IPS DF 6.9 (cell line): ENCODE data around the gene NDE1.

Experiments
- DNase-seq: peaks from one replicate; pipeline ENCODE4 v3.0.0-alpha.2; 2013; ENCODE audit warnings: low read depth, low spot score
- H3K27ac ChIP-seq: one replicate; pipeline ENCODE4 v1.5.1; 2013; ENCODE audit warnings: low read length, control low read depth
- H3K27me3 ChIP-seq: 2 replicates; pipeline ENCODE4 v1.6.1; 2013; ENCODE audit warnings: mild to moderate bottlenecking, low read length; ENCODE audit not compliant: control insufficient read depth, insufficient read depth
- H3K36me3 ChIP-seq: 2 replicates; pipeline ENCODE4 v1.6.1; 2013; ENCODE audit warnings: low read length; ENCODE audit not compliant: control insufficient read depth, insufficient read depth
- H3K4me1 ChIP-seq: 2 replicates; pipeline ENCODE4 v1.6.1; 2013; ENCODE audit warnings: low read length; ENCODE audit not compliant: control insufficient read depth, insufficient read depth
- H3K4me3 ChIP-seq: 2 replicates; pipeline ENCODE4 v1.5.1; 2013; ENCODE audit warnings: mild to moderate bottlenecking, low read length
- H3K9me3 ChIP-seq: 2 replicates; pipeline ENCODE4 v1.6.1; 2013; ENCODE audit warnings: low read length, inconsistent platforms; ENCODE audit not compliant: control insufficient read depth, insufficient read depth
- WGBS: extraction: QIAGEN DNeasy Blood & Tissue Kit; methylation state at CpG from one replicate; pipeline ENCODE4 v1.1.7; 2013; ENCODE audit warnings: mixed read lengths, missing lambda C conversion rate; ENCODE audit not compliant: insufficient read length, insufficient coverage; 5-methylcytosine and 5-hydroxymethylcytosine counted together

Gene NDE1

GRCh38 chr16:15621456-15621855 is 28.6 kb upstream of the NDE1 start:
- Histone ChIP-seq H3K4me3 (no peak overlapping the region), H3K9me3 (no peaks in the 10 kb centered on the region), H3K27ac (no peak overlapping the region), H3K36me3 (peaks cover 19% of the 10 kb centered on the region), H3K4me1 (no peaks in the 10 kb centered on the region), H3K27me3 (no peaks in the 10 kb centered on the region)
- WGBS, result no CpG with 5 or more reads among the region's 4 CpGs
- DNase-seq, result no peak

- no peaks in the 10 kb centered on the region for H3K4me1 ChIP-seq
- DNase-seq, result no peak
- no peaks in the 10 kb centered on the region for H3K9me3 ChIP-seq
- peaks cover 16% of the 10 kb centered on the region for H3K36me3 ChIP-seq
- WGBS, result no CpG with 5 or more reads among the region's 8 CpGs
- H3K4me3 ChIP-seq, result no peak overlapping the region
- no peaks in the 10 kb centered on the region for H3K27me3 ChIP-seq
- H3K27ac ChIP-seq, result no peak overlapping the region
These were observed 28.2 kb upstream of the NDE1 start for GRCh38 chr16:15621889-15622288.

DNA sequence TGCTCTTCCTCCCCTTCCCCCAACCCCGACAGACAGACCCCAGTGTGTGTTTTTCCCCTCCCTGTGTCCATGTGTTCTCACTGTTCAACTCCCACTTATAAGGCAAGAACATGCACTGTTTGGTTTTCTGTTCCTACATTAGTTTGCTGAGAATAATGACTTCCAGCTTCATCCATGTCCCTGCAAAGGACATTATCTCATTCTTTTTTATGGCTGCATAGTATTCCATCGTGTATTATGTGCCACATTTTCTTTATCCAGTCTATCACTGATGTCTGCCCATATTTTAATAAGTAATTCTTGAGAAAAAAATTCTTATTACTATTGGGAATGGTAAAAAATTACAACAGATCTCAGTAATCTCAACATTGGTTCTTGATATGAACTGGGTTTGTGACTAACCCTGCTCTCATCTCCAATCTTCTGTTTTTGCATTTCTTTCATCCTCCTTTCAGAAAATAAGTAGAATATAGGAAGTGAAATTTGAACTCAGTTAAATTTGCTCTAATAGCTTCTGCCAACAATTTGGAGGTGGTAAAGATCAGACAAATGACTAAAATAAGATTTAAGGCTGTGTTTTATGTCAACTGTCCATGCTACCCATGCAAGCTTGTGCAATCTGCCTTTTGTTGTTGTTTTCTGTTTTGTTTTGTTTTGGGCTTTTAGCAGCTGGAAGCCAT is 18.2 kb upstream of the NDE1 start:
- WGBS, result no CpG with 5 or more reads among the region's 2 CpGs
- no peaks in the 10 kb centered on the region for H3K4me1 ChIP-seq
- peaks cover 12% of the 10 kb centered on the region; the same call in 1 of the 2 replicates for H3K36me3 ChIP-seq
- H3K9me3 ChIP-seq, result no peaks in the 10 kb centered on the region
- no peak overlapping the region for H3K27ac ChIP-seq
- H3K27me3 ChIP-seq, result no peaks in the 10 kb centered on the region
- no peak for DNase-seq
- H3K4me3 ChIP-seq, result no peak overlapping the region

- no peak overlapping the region for H3K27ac ChIP-seq
- H3K36me3 ChIP-seq, result peaks cover 14% of the 10 kb centered on the region; the same call in 1 of the 2 replicates
- no peaks in the 10 kb centered on the region for H3K27me3 ChIP-seq
- no CpG with 5 or more reads among the region's 9 CpGs for WGBS
- no peaks in the 10 kb centered on the region for H3K9me3 ChIP-seq
- DNase-seq, result no peak
- no peak overlapping the region for H3K4me3 ChIP-seq
- H3K4me1 ChIP-seq, result no peaks in the 10 kb centered on the region
These were observed 14.1 kb upstream of the NDE1 start for GRCh38 chr16:15635926-15636325.

GRCh38 chr16:15636392-15636873 is 13.6 kb upstream of the NDE1 start:
- H3K4me3 ChIP-seq, result no peak overlapping the region
- DNase-seq, result no peak
- H3K9me3 ChIP-seq, result no peaks in the 10 kb centered on the region
- no peak overlapping the region for H3K27ac ChIP-seq
- no peaks in the 10 kb centered on the region for H3K4me1 ChIP-seq
- peaks cover 14% of the 10 kb centered on the region; the same call in 1 of the 2 replicates for H3K36me3 ChIP-seq
- no peaks in the 10 kb centered on the region for H3K27me3 ChIP-seq

DNA sequence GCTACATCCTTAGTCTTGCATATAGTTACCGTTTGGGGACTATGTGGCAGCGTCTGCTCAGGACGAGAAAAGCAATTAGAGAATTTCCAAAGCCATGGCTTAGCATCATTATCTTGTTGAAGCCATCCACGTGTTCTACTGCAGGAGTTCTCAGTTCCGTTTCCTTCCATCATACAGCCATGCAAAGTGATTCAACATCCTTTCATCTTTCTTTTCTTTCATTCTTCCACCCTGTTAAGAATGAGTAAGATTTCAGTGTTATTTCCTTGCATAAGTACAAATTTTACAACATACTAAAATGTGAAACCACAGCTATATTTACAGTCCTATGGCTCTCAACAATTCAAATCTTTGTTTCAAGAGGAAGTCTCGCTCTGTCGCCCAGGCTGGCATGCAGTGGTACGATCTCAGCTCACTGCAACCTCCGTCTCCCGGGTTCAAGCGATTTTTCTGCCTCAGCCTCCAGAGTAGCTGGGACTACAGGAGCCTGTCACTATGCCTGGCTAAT is 10.9 kb upstream of the NDE1 start:
- no peak for DNase-seq
- Histone ChIP-seq H3K9me3 (no peaks in the 10 kb centered on the region), H3K27ac (no peak overlapping the region), H3K4me3 (no peak overlapping the region), H3K4me1 (no peaks in the 10 kb centered on the region), H3K36me3 (peaks cover 12% of the 10 kb centered on the region; the same call in 1 of the 2 replicates), H3K27me3 (no peaks in the 10 kb centered on the region)
- no CpG with 5 or more reads among the region's 11 CpGs for WGBS

GRCh38 chr16:15640966-15641365 is 9.1 kb upstream of the NDE1 start:
- Histone ChIP-seq H3K4me1 (no peaks in the 10 kb centered on the region), H3K4me3 (no peak overlapping the region), H3K27me3 (no peaks in the 10 kb centered on the region), H3K27ac (no peak overlapping the region), H3K36me3 (peaks cover 6% of the 10 kb centered on the region; the same call in 1 of the 2 replicates), H3K9me3 (no peaks in the 10 kb centered on the region)
- no peak for DNase-seq
- WGBS, result no CpG with 5 or more reads among the region's 4 CpGs

GRCh38 chr16:15641753-15642556 is 8.1 kb upstream of the NDE1 start:
- no peak for DNase-seq
- Histone ChIP-seq H3K27ac (no peak overlapping the region), H3K36me3 (peaks cover 5% of the 10 kb centered on the region; the same call in 1 of the 2 replicates), H3K4me3 (peak overlapping the region; percentile 75; the same call in 1 of the 2 replicates), H3K4me1 (no peaks in the 10 kb centered on the region), H3K27me3 (no peaks in the 10 kb centered on the region), H3K9me3 (no peaks in the 10 kb centered on the region)
- no CpG with 5 or more reads among the region's 15 CpGs for WGBS

DNA sequence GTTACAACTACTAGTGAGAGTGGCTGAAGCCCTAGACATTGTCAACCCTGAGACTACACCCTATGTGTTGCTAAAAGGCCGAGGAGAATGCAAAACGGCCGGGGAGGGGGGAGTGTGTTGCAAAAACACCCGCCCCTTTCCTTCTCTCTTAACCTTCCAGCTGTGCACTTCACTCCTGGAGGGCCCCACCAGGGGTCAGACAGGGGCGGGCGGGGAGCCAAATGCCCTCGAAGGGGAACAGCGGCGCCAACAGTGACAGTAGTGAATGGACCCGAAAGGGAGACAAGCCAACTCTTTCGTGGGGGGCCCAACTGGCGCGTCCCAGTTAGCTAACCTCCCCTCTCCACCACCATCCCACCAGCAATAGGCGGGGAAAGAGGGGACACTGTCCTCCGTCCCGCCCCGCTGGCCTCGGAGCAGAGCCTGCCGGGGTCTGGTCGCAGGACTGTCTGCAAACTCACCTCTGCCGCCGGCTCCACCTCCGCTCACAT is 7.4 kb upstream of the NDE1 start:
- no peaks in the 10 kb centered on the region for H3K27me3 ChIP-seq
- DNase-seq, result no peak
- H3K27ac ChIP-seq, result no peak overlapping the region
- H3K9me3 ChIP-seq, result no peaks in the 10 kb centered on the region
- no peaks in the 10 kb centered on the region; the same call in 1 of the 2 replicates for H3K36me3 ChIP-seq
- WGBS, result no CpG with 5 or more reads among the region's 23 CpGs
- H3K4me1 ChIP-seq, result no peaks in the 10 kb centered on the region
- H3K4me3 ChIP-seq, result peak overlapping the region; percentile 75

- H3K36me3 ChIP-seq, result no peaks in the 10 kb centered on the region; the same call in 1 of the 2 replicates
- no CpG with 5 or more reads among the region's 58 CpGs for WGBS
- no peaks in the 10 kb centered on the region for H3K9me3 ChIP-seq
- H3K4me3 ChIP-seq, result peak within 1 kb of the TSS; percentile 75
- H3K27ac ChIP-seq, result no peak within 1 kb of the TSS
- no peaks in the 10 kb centered on the region for H3K27me3 ChIP-seq
- DNase-seq, result no peak
- H3K4me1 ChIP-seq, result no peaks in the 10 kb centered on the region
These were observed 6.7 kb upstream of the NDE1 start, which contains the start of gene MARF1 for GRCh38 chr16:15643048-15643945. Gene MARF1, minus strand, starts transcription at chr16:15643154. Its CDS starts 3,921 bp downstream, at chr16:15639233.
